Gastroesophageal sphincter (tissue), 4 donors: ENCODE results near the gene IMMP2L. TPM values are rescaled to one million over a fixed set of nuclear protein-coding genes. Genes with fewer than 3 reads are reported as not detected.

Source experiments
- ATAC-seq: fragments of 150-250 bp; one replicate; pipeline ENCODE4 v1.9.1; 2016; ENCODE audit warnings: mild to moderate bottlenecking, moderate library complexity
- H3K27ac ChIP-seq, 4 donors: fragments of 200-600 bp; sonication (generic) in 3 of 4; 1 replicate in 3 of 4; 2 replicates in 1 of 4; pipeline ENCODE4 v1.5.1; 2016 to 2019
- H3K27me3 ChIP-seq: fragments of 200-600 bp; sonication (generic); one replicate; pipeline ENCODE4 v1.5.1; 2019
- H3K36me3 ChIP-seq, 2 donors: fragments of 200-600 bp; sonication (generic); one replicate each; pipeline ENCODE4 v1.5.1; 2019; ENCODE audit warnings: control low read depth in 1 of 2
- H3K4me1 ChIP-seq, 3 donors: fragments of 200-600 bp; sonication (generic); 1 replicate in 2 of 3; 2 replicates in 1 of 3; pipeline ENCODE4 v1.5.1; 2016 to 2019; ENCODE audit warnings: control low read depth in 2 of 3
- H3K4me3 ChIP-seq, 2 donors: fragments of 200-600 bp; sonication (generic); one replicate each; pipeline ENCODE4 v1.5.1; 2019; ENCODE audit warnings: mild to moderate bottlenecking in 1 of 2, moderate library complexity in 1 of 2
- H3K9me3 ChIP-seq, 3 donors: fragments of 200-600 bp; sonication (generic); one replicate each; pipeline ENCODE4 v1.5.1; 2017 to 2019; ENCODE audit warnings: control low read depth in 2 of 3
- CTCF ChIP-seq, 4 experiments: fragments of 200-600 bp in 2 of 4; fragments of 450-650 bp in 2 of 4; sonication (generic) in 1 of 4; IDR thresholded peaks; one replicate each; pipeline ENCODE4 v1.5.1; 2017 to 2019; ENCODE audit warnings: antibody characterized with exemption in 4 of 4, mild to moderate bottlenecking in 2 of 4, moderate library complexity in 2 of 4
- EP300 ChIP-seq: sonication (generic); formaldehyde crosslinking; IDR thresholded peaks from one replicate; pipeline ENCODE4 v1.6.1; 2017; ENCODE audit warnings: antibody characterized with exemption, mild to moderate bottlenecking
- POLR2A ChIP-seq, 2 donors: fragments of 450-650 bp; IDR thresholded peaks; one replicate each; pipeline ENCODE4 v1.6.1; 2017; ENCODE audit warnings: antibody characterized with exemption in 2 of 2, mild to moderate bottlenecking in 2 of 2, moderate library complexity in 1 of 2
- POLR2AphosphoS5 ChIP-seq: sonication (generic); formaldehyde crosslinking; IDR thresholded peaks from one replicate; pipeline ENCODE4 v1.6.1; 2017; ENCODE audit warnings: antibody characterized with exemption
- WGBS, 2 donors: methylation state at CpG; one replicate each; pipeline ENCODE4 v1.1.5; 2018; ENCODE audit warnings: low coverage in 1 of 2; 5-methylcytosine and 5-hydroxymethylcytosine counted together
- total RNA-seq, 4 donors: library from RNA; depleted of rRNA; stranded (reverse); fragments of >200 nt; gene quantifications; one replicate each; pipeline ENCODE4 v1.1.0, GENCODE V29; 2016

Gene IMMP2L
- total RNA-seq, 4 donors from 2014 or later, result 13.6 to 38.5 (median 30.1) TPM

- no peak for TF ChIP-seq CTCF (IDR thresholded peaks at IDR 0.05)
- no peak for TF ChIP-seq POLR2A (IDR thresholded peaks at IDR 0.05)
- TF ChIP-seq POLR2AphosphoS5, result no peak
- TF ChIP-seq EP300, result no peak
- H3K4me1 ChIP-seq, result no peaks in the 10 kb centered on the region
Measured at GRCh38 chr7:111003883-111004282, 558.4 kb downstream of the IMMP2L start.

GRCh38 chr7:110994028-110994967 is 568.0 kb downstream of the IMMP2L start:
- WGBS, 2 donors, result 84 to 95% methylated on average over 4 to 5 of the region's 5 CpGs
- ATAC-seq, result no peak
- TF ChIP-seq EP300 (no peak), POLR2AphosphoS5 (no peak), CTCF (IDR thresholded peaks at IDR 0.05) (no peak), POLR2A (IDR thresholded peaks at IDR 0.05) (no peak)

More at GRCh38 chr7:111003883-111004282, 558.4 kb downstream of the IMMP2L start:
- no peaks in the 10 kb centered on the region for H3K27me3 ChIP-seq
- H3K9me3 ChIP-seq, result no peaks in the 10 kb centered on the region
- no peak overlapping the region for H3K4me3 ChIP-seq
- no peak for ATAC-seq
- H3K27ac ChIP-seq, result no peak overlapping the region
- no peaks in the 10 kb centered on the region for H3K36me3 ChIP-seq

GRCh38 chr7:110988890-110989501 is 573.3 kb downstream of the IMMP2L start:
- WGBS, 2 donors, result 88 to 94% methylated on average over 8 to 10 of the region's 10 CpGs
- no peak for TF ChIP-seq POLR2A (IDR thresholded peaks at IDR 0.05)
- TF ChIP-seq EP300, result no peak
- TF ChIP-seq CTCF (IDR thresholded peaks at IDR 0.05), result no peak
- TF ChIP-seq POLR2AphosphoS5, result no peak
- Histone ChIP-seq H3K27ac (no peak overlapping the region), H3K9me3 (no peaks in the 10 kb centered on the region), H3K27me3 (no peaks in the 10 kb centered on the region), H3K36me3 (no peaks in the 10 kb centered on the region), H3K4me1 (peaks cover 0 to 10% (median 0%) of the 10 kb centered on the region in 3 donors), H3K4me3 (no peak overlapping the region)
- ATAC-seq, result no peak

More at GRCh38 chr7:110994028-110994967, 568.0 kb downstream of the IMMP2L start:
- H3K36me3 ChIP-seq, result no peaks in the 10 kb centered on the region
- H3K27ac ChIP-seq, result no peak overlapping the region
- no peaks in the 10 kb centered on the region for H3K27me3 ChIP-seq
- H3K9me3 ChIP-seq, result no peaks in the 10 kb centered on the region
- H3K4me1 ChIP-seq, result no peaks in the 10 kb centered on the region
- no peak overlapping the region for H3K4me3 ChIP-seq

GRCh38 chr7:110988348-110988747 is 573.9 kb downstream of the IMMP2L start:
- ATAC-seq, result no peak
- WGBS, 2 donors, result 94 to 100% methylated on average over 1 to 2 of the region's 2 CpGs
- no peak overlapping the region for H3K27ac ChIP-seq

More at GRCh38 chr7:110988348-110988747, 573.9 kb downstream of the IMMP2L start:
- no peak for TF ChIP-seq CTCF (IDR thresholded peaks at IDR 0.05)
- TF ChIP-seq EP300, result no peak
- TF ChIP-seq POLR2AphosphoS5, result no peak
- no peak for TF ChIP-seq POLR2A (IDR thresholded peaks at IDR 0.05)
- Histone ChIP-seq H3K9me3 (no peaks in the 10 kb centered on the region), H3K4me1 (peaks cover 0 to 10% (median 0%) of the 10 kb centered on the region in 3 donors), H3K36me3 (no peaks in the 10 kb centered on the region), H3K27me3 (no peaks in the 10 kb centered on the region), H3K4me3 (no peak overlapping the region)
